ENCODE measurements around the gene WDFY3. TPM values are rescaled to one million over a fixed set of nuclear protein-coding genes. Genes with fewer than 3 reads are reported as not detected.

The WDFY3 gene
- total RNA-seq, 3 donors from 2014 or later: 119 to 156 (median 125) TPM

DNA sequence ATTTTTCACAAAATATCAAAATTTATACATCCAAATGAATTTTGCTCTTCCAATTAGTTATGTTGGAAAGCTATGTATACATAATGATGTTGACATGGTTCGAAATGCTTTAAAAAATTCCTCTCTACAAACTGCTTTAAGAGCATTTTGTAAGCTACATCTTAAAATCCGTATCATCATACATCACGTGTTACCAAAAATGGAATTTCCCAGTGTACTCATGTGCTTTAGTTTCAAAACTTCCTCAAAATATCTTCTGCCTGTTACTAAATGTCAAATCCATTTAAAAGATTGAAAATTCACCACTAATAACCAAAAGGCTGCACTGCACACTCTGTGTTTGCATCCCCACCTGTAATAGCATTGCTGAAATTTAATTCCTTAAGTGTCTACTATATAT lies 87.9 kb downstream of the WDFY3 start:
- Histone ChIP-seq H3K4me3 (no peak overlapping the region), H3K4me1 (no peaks in the 10 kb centered on the region), H3K9me3 (no peaks in the 10 kb centered on the region), H3K27me3 (no peaks in the 10 kb centered on the region), H3K36me3 (no peaks in the 10 kb centered on the region), H3K27ac (no peak overlapping the region)
- intact Hi-C loops (cut with DNase I; ENCODE audit: low total_unique reads): no loop called here
- TF ChIP-seq POLR2A (IDR thresholded peaks at IDR 0.05): no peak
- no peak for TF ChIP-seq POLR2AphosphoS5 (IDR thresholded peaks at IDR 0.05)
- TF ChIP-seq, protein P1, sequence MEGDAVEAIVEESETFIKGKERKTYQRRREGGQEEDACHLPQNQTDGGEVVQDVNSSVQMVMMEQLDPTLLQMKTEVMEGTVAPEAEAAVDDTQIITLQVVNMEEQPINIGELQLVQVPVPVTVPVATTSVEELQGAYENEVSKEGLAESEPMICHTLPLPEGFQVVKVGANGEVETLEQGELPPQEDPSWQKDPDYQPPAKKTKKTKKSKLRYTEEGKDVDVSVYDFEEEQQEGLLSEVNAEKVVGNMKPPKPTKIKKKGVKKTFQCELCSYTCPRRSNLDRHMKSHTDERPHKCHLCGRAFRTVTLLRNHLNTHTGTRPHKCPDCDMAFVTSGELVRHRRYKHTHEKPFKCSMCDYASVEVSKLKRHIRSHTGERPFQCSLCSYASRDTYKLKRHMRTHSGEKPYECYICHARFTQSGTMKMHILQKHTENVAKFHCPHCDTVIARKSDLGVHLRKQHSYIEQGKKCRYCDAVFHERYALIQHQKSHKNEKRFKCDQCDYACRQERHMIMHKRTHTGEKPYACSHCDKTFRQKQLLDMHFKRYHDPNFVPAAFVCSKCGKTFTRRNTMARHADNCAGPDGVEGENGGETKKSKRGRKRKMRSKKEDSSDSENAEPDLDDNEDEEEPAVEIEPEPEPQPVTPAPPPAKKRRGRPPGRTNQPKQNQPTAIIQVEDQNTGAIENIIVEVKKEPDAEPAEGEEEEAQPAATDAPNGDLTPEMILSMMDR (IDR thresholded peaks at IDR 0.05): no peak
- no peak for DNase-seq (ENCODE audit: low spot score in 2 of 2)

GRCh38 chr4:84878090-84878489 lies 88.4 kb downstream of the WDFY3 start:
- DNase-seq (ENCODE audit: low spot score in 2 of 2): no peak
- H3K4me1 ChIP-seq: no peaks in the 10 kb centered on the region
- TF ChIP-seq, protein P1 (IDR thresholded peaks at IDR 0.05): no peak
- TF ChIP-seq POLR2AphosphoS5 (IDR thresholded peaks at IDR 0.05) (no peak), POLR2A (IDR thresholded peaks at IDR 0.05) (no peak)
- H3K27ac ChIP-seq: no peak overlapping the region
- no peak overlapping the region for H3K4me3 ChIP-seq
- no peaks in the 10 kb centered on the region for H3K27me3 ChIP-seq
- H3K36me3 ChIP-seq: no peaks in the 10 kb centered on the region
- intact Hi-C loops (cut with DNase I; ENCODE audit: low total_unique reads): no loop called here
- H3K9me3 ChIP-seq: no peaks in the 10 kb centered on the region

- no peak for TF ChIP-seq POLR2AphosphoS5 (IDR thresholded peaks at IDR 0.05)
- TF ChIP-seq POLR2A (IDR thresholded peaks at IDR 0.05): no peak
- TF ChIP-seq, protein P1 (IDR thresholded peaks at IDR 0.05): no peak
- intact Hi-C loops (cut with DNase I; ENCODE audit: low total_unique reads): no loop called here
- H3K27ac ChIP-seq: no peak overlapping the region
- H3K4me1 ChIP-seq: no peaks in the 10 kb centered on the region
- H3K4me3 ChIP-seq: no peak overlapping the region
- DNase-seq (ENCODE audit: low spot score in 2 of 2): no peak
- no peaks in the 10 kb centered on the region for H3K9me3 ChIP-seq
- H3K36me3 ChIP-seq: no peaks in the 10 kb centered on the region
- H3K27me3 ChIP-seq: no peaks in the 10 kb centered on the region
Observed at GRCh38 chr4:84877051-84877833, 89.2 kb downstream of the WDFY3 start.

- TF ChIP-seq, protein P1 (IDR thresholded peaks at IDR 0.05): no peak
- TF ChIP-seq POLR2AphosphoS5 (IDR thresholded peaks at IDR 0.05): no peak
- no peak for TF ChIP-seq POLR2A (IDR thresholded peaks at IDR 0.05)
- Histone ChIP-seq H3K9me3 (no peaks in the 10 kb centered on the region), H3K4me3 (no peak overlapping the region), H3K4me1 (no peaks in the 10 kb centered on the region), H3K27me3 (no peaks in the 10 kb centered on the region), H3K27ac (no peak overlapping the region), H3K36me3 (no peaks in the 10 kb centered on the region)
- no peak for DNase-seq (ENCODE audit: low spot score in 2 of 2)
- intact Hi-C loops (cut with DNase I; ENCODE audit: low total_unique reads): no loop called here
Observed at GRCh38 chr4:84875636-84876371, 90.7 kb downstream of the WDFY3 start.

GRCh38 chr4:84874619-84875018 lies 91.9 kb downstream of the WDFY3 start:
- H3K4me1 ChIP-seq: no peaks in the 10 kb centered on the region
- intact Hi-C loops (cut with DNase I; ENCODE audit: low total_unique reads): no loop called here
- no peak for DNase-seq (ENCODE audit: low spot score in 2 of 2)
- no peak for TF ChIP-seq POLR2AphosphoS5 (IDR thresholded peaks at IDR 0.05)
- TF ChIP-seq, protein P1 (IDR thresholded peaks at IDR 0.05): no peak
- no peak for TF ChIP-seq POLR2A (IDR thresholded peaks at IDR 0.05)
- no peak overlapping the region for H3K4me3 ChIP-seq
- no peaks in the 10 kb centered on the region for H3K9me3 ChIP-seq
- no peaks in the 10 kb centered on the region for H3K36me3 ChIP-seq
- no peak overlapping the region for H3K27ac ChIP-seq
- H3K27me3 ChIP-seq: no peaks in the 10 kb centered on the region
